Spleen (tissue), 11 donors: ENCODE results near the gene NDUFC2. TPM values are rescaled to one million over a fixed set of nuclear protein-coding genes. Genes with fewer than 3 reads are reported as not detected.

Experiments used
- DNase-seq: peaks from one replicate; pipeline ENCODE4 v3.0.0-alpha.2; 2020
- H3K27ac ChIP-seq, 8 donors: fragments of 200-600 bp; sonication (generic) in 7 of 8; 1 replicate in 4 of 8; 2 replicates in 4 of 8; pipeline versions ENCODE4 v1.5.0 to v1.8.0; 2016 to 2021; ENCODE audit warnings: inconsistent platforms in 4 of 8, mild to moderate bottlenecking in 4 of 8, moderate library complexity in 1 of 8
- H3K27me3 ChIP-seq, 7 donors: fragments of 200-600 bp; sonication (generic) in 6 of 7; replicated peaks in 1 of 7; 1 replicate in 4 of 7; 2 replicates in 3 of 7; pipeline versions ENCODE4 v1.5.0 to v1.8.0; 2016 to 2021; ENCODE audit warnings: inconsistent platforms in 3 of 7, mild to moderate bottlenecking in 1 of 7
- H3K36me3 ChIP-seq, 6 donors: fragments of 200-600 bp; sonication (generic) in 5 of 6; 1 replicate in 4 of 6; 2 replicates in 2 of 6; pipeline versions ENCODE4 v1.5.0 to v1.8.0; 2016 to 2021; ENCODE audit warnings: inconsistent platforms in 2 of 6
- H3K4me1 ChIP-seq, 6 donors: fragments of 200-600 bp; sonication (generic) in 5 of 6; 1 replicate in 3 of 6; 2 replicates in 3 of 6; pipeline versions ENCODE4 v1.5.0 to v1.8.0; 2016 to 2021; ENCODE audit warnings: inconsistent platforms in 3 of 6
- H3K4me3 ChIP-seq, 8 donors: fragments of 200-600 bp; sonication (generic) in 7 of 8; 1 replicate in 4 of 8; 2 replicates in 4 of 8; pipeline versions ENCODE4 v1.5.0 to v1.8.0; 2016 to 2021; ENCODE audit warnings: inconsistent platforms in 4 of 8, mild to moderate bottlenecking in 4 of 8, moderate library complexity in 2 of 8
- H3K9me3 ChIP-seq, 8 donors: fragments of 200-600 bp; sonication (generic) in 7 of 8; 1 replicate in 4 of 8; 2 replicates in 4 of 8; pipeline versions ENCODE4 v1.5.0 to v1.8.0; 2016 to 2021; ENCODE audit warnings: inconsistent platforms in 4 of 8
- CTCF ChIP-seq, 11 experiments: fragments of 200-600 bp in 7 of 11; fragments of 450-650 bp in 4 of 11; sonication (generic) in 4 of 11; IDR thresholded peaks in 8 of 11; conservative IDR thresholded peaks in 3 of 11; 1 replicate in 7 of 11; 2 replicates in 4 of 11; pipeline versions ENCODE4 v1.4.0 to v1.8.0; 2016 to 2021; ENCODE audit warnings: antibody characterized with exemption in 11 of 11, inconsistent platforms in 4 of 11, mild to moderate bottlenecking in 1 of 11
- POLR2A ChIP-seq, 3 donors: fragments of 450-650 bp; IDR thresholded peaks; one replicate each; pipeline ENCODE4 v1.5.1; 2017; ENCODE audit warnings: antibody characterized with exemption in 3 of 3, mild to moderate bottlenecking in 1 of 3
- POLR2AphosphoS5 ChIP-seq, 3 donors: sonication (generic); formaldehyde crosslinking; IDR thresholded peaks; one replicate each; pipeline ENCODE4 v1.5.1; 2017; ENCODE audit warnings: antibody characterized with exemption in 3 of 3
- WGBS, 5 donors: extraction: QIAGEN DNeasy Blood & Tissue Kit in 3 of 5; methylation state at CpG; one replicate each; pipeline versions ENCODE4 v1.1.5 to v1.1.7; 2013 to 2018; 5-methylcytosine and 5-hydroxymethylcytosine counted together
- intact Hi-C: fragments of 100-400 bp; cut with DNase I; formaldehyde crosslinking; loops from one replicate; pipeline ENCODE4 v1.15.0; 2023; ENCODE audit warnings: low total_unique reads
- polyA plus RNA-seq, 3 donors: library from polyadenylated mRNA; stranded (reverse); fragments of 200-250 nt; gene quantifications; one replicate each; pipeline ENCODE4 v1.2.1, GENCODE V29; 2013
- total RNA-seq, 7 donors: library from RNA; depleted of rRNA in 3 of 7; stranded (reverse); fragments of >200 nt in 3 of 7; fragmentation: NEBNext Ultra II Directional in 4 of 7; extraction: Animal tissue kit (Norgen Biotek cat#: 25700) in 4 of 7; gene quantifications; one replicate each; pipeline versions ENCODE4 v1.1.0 to v1.2.1, GENCODE V29; 2016 to 2021
- donor health status: healthy with polysubstance abuse.
- donor health status: DM: no; HTN: no; CAD: no; lungs with moderate emphysema.
- donor health status: DM: no; HTN: no; CAD: no.
- donor health status: Bipolar disorder and iron deficiency.
- donor health status: healthy.
- donor health status: DM: no; HTN: no; CAD: no.
- donor health status: DM: yes; HTN: yes; CAD: no.

Gene NDUFC2
- total and polyA plus RNA-seq, 10 donors, result 44.1 to 135 (median 94.9) TPM

GRCh38 chr11:78065203-78065602 lies 14.5 kb downstream of the NDUFC2 start:
- intact Hi-C loops, result no loop called here
- Histone ChIP-seq H3K36me3 (peaks cover 0 to 38% (median 31%) of the 10 kb centered on the region in 6 donors), H3K4me3 (no peak overlapping the region), H3K27ac (no peak overlapping the region), H3K9me3 (no peaks in the 10 kb centered on the region), H3K4me1 (no peaks in the 10 kb centered on the region), H3K27me3 (no peaks in the 10 kb centered on the region)
- WGBS, 5 donors, result 79 to 95% (median 87%) methylated on average over 2 of the region's 2 CpGs
- no peak for DNase-seq
- no peak for TF ChIP-seq POLR2A (IDR thresholded peaks at IDR 0.05)
- no peak for TF ChIP-seq POLR2AphosphoS5 (IDR thresholded peaks at IDR 0.05)
- no peak for TF ChIP-seq CTCF (IDR thresholded peaks at IDR 0.05 in 8 of 11, conservative IDR thresholded peaks at IDR 0.05 in 3 of 11)

GRCh38 chr11:78063440-78064181 lies 16.1 kb downstream of the NDUFC2 start, which contains the start of gene THRSP:
TSS of gene THRSP (plus strand) at chr11:78063861. CDS start at chr11:78063882, 21 bp downstream.
- no peaks in the 10 kb centered on the region for H3K27me3 ChIP-seq
- H3K36me3 ChIP-seq, result peaks cover 0 to 23% (median 16%) of the 10 kb centered on the region in 6 donors
- WGBS, 5 donors, result 91 to 96% (median 93%) methylated on average over 13 to 14 of the region's 14 CpGs
- intact Hi-C loops, result no loop called here
- no peak within 1 kb of the TSS for H3K27ac ChIP-seq
- DNase-seq, result no peak
- no peak for TF ChIP-seq POLR2A (IDR thresholded peaks at IDR 0.05)
- no peak for TF ChIP-seq POLR2AphosphoS5 (IDR thresholded peaks at IDR 0.05)
- no peak for TF ChIP-seq CTCF (IDR thresholded peaks at IDR 0.05 in 8 of 11, conservative IDR thresholded peaks at IDR 0.05 in 3 of 11)
- no peaks in the 10 kb centered on the region for H3K4me1 ChIP-seq
- no peak within 1 kb of the TSS for H3K4me3 ChIP-seq
- no peaks in the 10 kb centered on the region for H3K9me3 ChIP-seq

GRCh38 chr11:78062671-78063070 lies 17.0 kb downstream of the NDUFC2 start:
- Histone ChIP-seq H3K27ac (no peak overlapping the region), H3K36me3 (peaks cover 0 to 13% (median 8%) of the 10 kb centered on the region in 6 donors), H3K9me3 (no peaks in the 10 kb centered on the region), H3K27me3 (no peaks in the 10 kb centered on the region), H3K4me1 (no peaks in the 10 kb centered on the region), H3K4me3 (no peak overlapping the region)
- TF ChIP-seq POLR2AphosphoS5 (IDR thresholded peaks at IDR 0.05) (no peak), CTCF (IDR thresholded peaks at IDR 0.05 in 8 of 11, conservative IDR thresholded peaks at IDR 0.05 in 3 of 11) (no peak), POLR2A (IDR thresholded peaks at IDR 0.05) (no peak)
- DNase-seq, result no peak
- intact Hi-C loops, result no loop called here
- 74 to 92% (median 85%) methylated on average over 2 of the region's 2 CpGs for WGBS, 5 donors

GRCh38 chr11:78061921-78062311 lies 17.7 kb downstream of the NDUFC2 start:
- H3K27me3 ChIP-seq, result no peaks in the 10 kb centered on the region
- no peaks in the 10 kb centered on the region for H3K4me1 ChIP-seq
- intact Hi-C loops, result no loop called here
- WGBS, 5 donors, result 68 to 94% (median 83%) methylated on average over 4 of the region's 4 CpGs
- peaks cover 0 to 6% (median under 1%) of the 10 kb centered on the region in 6 donors for H3K36me3 ChIP-seq
- H3K9me3 ChIP-seq, result no peaks in the 10 kb centered on the region
- H3K4me3 ChIP-seq, result no peak overlapping the region
- no peak for DNase-seq
- no peak for TF ChIP-seq CTCF (IDR thresholded peaks at IDR 0.05 in 8 of 11, conservative IDR thresholded peaks at IDR 0.05 in 3 of 11)
- TF ChIP-seq POLR2AphosphoS5 (IDR thresholded peaks at IDR 0.05), result no peak
- TF ChIP-seq POLR2A (IDR thresholded peaks at IDR 0.05), result no peak
- no peak overlapping the region for H3K27ac ChIP-seq
